HG03378 (cell line): ENCODE measurements around the gene MAPT.

ENCODE experiments used
- ATAC-seq: cut with Tn5 transposase; IDR thresholded peaks from one replicate; pipeline ENCODE4 v1.9.1; 2021; ENCODE audit warnings: mild to moderate bottlenecking, moderate library complexity; ENCODE audit not compliant: unreplicated experiment

The MAPT gene

GRCh38 chr17:46043606-46044005 is 149.3 kb downstream of the MAPT start:
- no peak for ATAC-seq

- no peak for ATAC-seq
Observed at GRCh38 chr17:46044286-46044928, 150.1 kb downstream of the MAPT start.

GRCh38 chr17:46044989-46045388 is 150.6 kb downstream of the MAPT start:
- no peak for ATAC-seq

GRCh38 chr17:46045639-46046038 is 151.3 kb downstream of the MAPT start:
- no peak for ATAC-seq

- no peak for ATAC-seq
Observed at GRCh38 chr17:46046957-46047356, 152.6 kb downstream of the MAPT start.

GRCh38 chr17:46047398-46047797 is 153.0 kb downstream of the MAPT start:
- ATAC-seq: no peak

- ATAC-seq: no peak
Observed at GRCh38 chr17:46047856-46048255, 153.5 kb downstream of the MAPT start.

GRCh38 chr17:46049656-46050055 is 155.3 kb downstream of the MAPT start:
- no peak for ATAC-seq

- ATAC-seq: no peak
Observed at GRCh38 chr17:46053911-46054534, 159.7 kb downstream of the MAPT start.

- no peak for ATAC-seq
Observed at GRCh38 chr17:46056800-46057304, 162.5 kb downstream of the MAPT start.

- ATAC-seq: no peak
Observed at GRCh38 chr17:46057366-46057765, 163.0 kb downstream of the MAPT start.

- no peak for ATAC-seq
Observed at GRCh38 chr17:46059486-46059885, 165.1 kb downstream of the MAPT start.

GRCh38 chr17:46060461-46060860 is 166.1 kb downstream of the MAPT start:
- ATAC-seq: no peak

- ATAC-seq: no peak
Observed at GRCh38 chr17:46061435-46061834, 167.1 kb downstream of the MAPT start.

GRCh38 chr17:46063241-46063640 is 168.9 kb downstream of the MAPT start:
- no peak for ATAC-seq

GRCh38 chr17:46064460-46064859 is 170.1 kb downstream of the MAPT start:
- no peak for ATAC-seq

GRCh38 chr17:46071796-46072195 is 177.4 kb downstream of the MAPT start:
- ATAC-seq: no peak

- no peak for ATAC-seq
Observed at GRCh38 chr17:46072998-46073397, 178.6 kb downstream of the MAPT start.

GRCh38 chr17:46074540-46074939 is 180.2 kb downstream of the MAPT start:
- no peak for ATAC-seq
